ENCODE results near the gene VPS33A.

- TF ChIP-seq CTCF (conservative IDR thresholded peaks at IDR 0.05 in 1 of 2, IDR thresholded peaks at IDR 0.05 in 1 of 2; ENCODE audit: extremely low read depth in 1 of 2, insufficient read depth in 1 of 2, low read depth in 1 of 2, low read length in 2 of 2) (no peak), EZH2 (IDR thresholded peaks at IDR 0.05; ENCODE audit: borderline replicate concordance, low read length) (no peak)
Observed at GRCh38 chr12:122182887-122183587, 83.3 kb downstream of the VPS33A start, which contains the start of gene LRRC43.
